ENCODE results near the gene CLTB. TPM values are rescaled to one million over a fixed set of nuclear protein-coding genes. Genes with fewer than 3 reads are reported as not detected.

CLTB gene
- total and polyA plus RNA-seq, 2 of the 13 experiments (the other 11 are each of a cell fraction or from before 2014, with no cell fraction given), result 23.3 to 33.8 TPM

- intact Hi-C loops (cut with micrococcal nuclease; ENCODE audit: unreplicated experiment), result loop anchor here (1.0 kb wide), 1 partner anchor 16 kb away; no protein-coding TSS in a partner anchor
- no peak for TF ChIP-seq CENPT (CRISPR knock-in tag; IDR thresholded peaks at IDR 0.05; ENCODE audit: low read depth)
- peak; percentile 36; the same call in 1 of the 2 replicates for TF ChIP-seq SNAPC5 (CRISPR knock-in tag; IDR thresholded peaks at IDR 0.05; ENCODE audit: borderline replicate concordance)
- no peak for TF ChIP-seq KDM5A (IDR thresholded peaks at IDR 0.05; ENCODE audit: borderline replicate concordance, low read length)
- peak; percentile 57 for TF ChIP-seq RAD21 (CRISPR knock-in tag; IDR thresholded peaks at IDR 0.05)
- TF ChIP-seq ZNF234 (CRISPR knock-in tag; conservative IDR thresholded peaks at IDR 0.05), result no peak
- TF ChIP-seq ONECUT2 (CRISPR knock-in tag; IDR thresholded peaks at IDR 0.05), result no peak
- TF ChIP-seq ZNF543 (CRISPR knock-in tag; IDR thresholded peaks at IDR 0.05), result peak; percentile 88; the same call in 1 of the 2 replicates
- peak; percentile 82; the same call in 1 of the 2 replicates for TF ChIP-seq ARID2 (CRISPR knock-in tag; IDR thresholded peaks at IDR 0.05; ENCODE audit: borderline replicate concordance)
- 0 out of 2 replicates have a peak, but pooled peaks have one; percentile 59 for TF ChIP-seq RARG (CRISPR knock-in tag; IDR thresholded peaks at IDR 0.05; ENCODE audit: low read depth)
- peak; percentile 22; the same call in 1 of the 2 replicates for TF ChIP-seq ZNF292 (CRISPR knock-in tag; IDR thresholded peaks at IDR 0.05; ENCODE audit: borderline replicate concordance, low read depth)
- TF ChIP-seq NAIF1 (CRISPR knock-in tag; IDR thresholded peaks at IDR 0.05; ENCODE audit: borderline replicate concordance), result 0 out of 2 replicates have a peak, but pooled peaks have one; percentile 4
- peak; percentile 75; the same call in 1 of the 2 replicates for TF ChIP-seq ZNF354B (CRISPR knock-in tag; IDR thresholded peaks at IDR 0.05)
- no peak for TF ChIP-seq ATF7 (IDR thresholded peaks at IDR 0.05)
- TF ChIP-seq ATF7 (CRISPR knock-in tag; IDR thresholded peaks at IDR 0.05), result peak; percentile 74; the same call in 1 of the 2 replicates
- no peak for TF ChIP-seq E2F1 (CRISPR knock-in tag; IDR thresholded peaks at IDR 0.05)
- 0 out of 2 replicates have a peak, but pooled peaks have one; percentile 2 for TF ChIP-seq KLF6 (CRISPR knock-in tag; IDR thresholded peaks at IDR 0.05)
- TF ChIP-seq RBFOX2 (IDR thresholded peaks at IDR 0.05; ENCODE audit: low read depth, low read length), result peak; percentile 79; the same call in 1 of the 2 replicates
- 0 out of 2 replicates have a peak, but pooled peaks have one; percentile 17 for TF ChIP-seq IRX3 (CRISPR knock-in tag; IDR thresholded peaks at IDR 0.05; ENCODE audit: borderline replicate concordance, low read depth)
- TF ChIP-seq, protein P1, sequence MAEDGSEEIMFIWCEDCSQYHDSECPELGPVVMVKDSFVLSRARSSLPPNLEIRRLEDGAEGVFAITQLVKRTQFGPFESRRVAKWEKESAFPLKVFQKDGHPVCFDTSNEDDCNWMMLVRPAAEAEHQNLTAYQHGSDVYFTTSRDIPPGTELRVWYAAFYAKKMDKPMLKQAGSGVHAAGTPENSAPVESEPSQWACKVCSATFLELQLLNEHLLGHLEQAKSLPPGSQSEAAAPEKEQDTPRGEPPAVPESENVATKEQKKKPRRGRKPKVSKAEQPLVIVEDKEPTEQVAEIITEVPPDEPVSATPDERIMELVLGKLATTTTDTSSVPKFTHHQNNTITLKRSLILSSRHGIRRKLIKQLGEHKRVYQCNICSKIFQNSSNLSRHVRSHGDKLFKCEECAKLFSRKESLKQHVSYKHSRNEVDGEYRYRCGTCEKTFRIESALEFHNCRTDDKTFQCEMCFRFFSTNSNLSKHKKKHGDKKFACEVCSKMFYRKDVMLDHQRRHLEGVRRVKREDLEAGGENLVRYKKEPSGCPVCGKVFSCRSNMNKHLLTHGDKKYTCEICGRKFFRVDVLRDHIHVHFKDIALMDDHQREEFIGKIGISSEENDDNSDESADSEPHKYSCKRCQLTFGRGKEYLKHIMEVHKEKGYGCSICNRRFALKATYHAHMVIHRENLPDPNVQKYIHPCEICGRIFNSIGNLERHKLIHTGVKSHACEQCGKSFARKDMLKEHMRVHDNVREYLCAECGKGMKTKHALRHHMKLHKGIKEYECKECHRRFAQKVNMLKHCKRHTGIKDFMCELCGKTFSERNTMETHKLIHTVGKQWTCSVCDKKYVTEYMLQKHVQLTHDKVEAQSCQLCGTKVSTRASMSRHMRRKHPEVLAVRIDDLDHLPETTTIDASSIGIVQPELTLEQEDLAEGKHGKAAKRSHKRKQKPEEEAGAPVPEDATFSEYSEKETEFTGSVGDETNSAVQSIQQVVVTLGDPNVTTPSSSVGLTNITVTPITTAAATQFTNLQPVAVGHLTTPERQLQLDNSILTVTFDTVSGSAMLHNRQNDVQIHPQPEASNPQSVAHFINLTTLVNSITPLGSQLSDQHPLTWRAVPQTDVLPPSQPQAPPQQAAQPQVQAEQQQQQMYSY (CRISPR knock-in tag; IDR thresholded peaks at IDR 0.05), result peak; percentile 91
- no peak for TF ChIP-seq ZNF672 (CRISPR knock-in tag; IDR thresholded peaks at IDR 0.05)
- TF ChIP-seq ZSCAN20 (CRISPR knock-in tag; IDR thresholded peaks at IDR 0.05; ENCODE audit: borderline replicate concordance), result 0 out of 2 replicates have a peak, but pooled peaks have one; percentile 34
Observed at GRCh38 chr5:176388003-176388443, 28.3 kb downstream of the CLTB start.

More at GRCh38 chr5:176388003-176388443, 28.3 kb downstream of the CLTB start:
- Histone ChIP-seq H4K20me1 (ENCODE audit: insufficient read depth, low read length) (peaks cover 11% of the 10 kb centered on the region; the same call in 1 of the 2 replicates), H3K9ac (ENCODE audit: insufficient read depth, low read depth, low read length) (peak overlapping the region; percentile 97), H3K9me3 (ENCODE audit: low read length) (no peaks in the 10 kb centered on the region), H3K4me3 (replicated peaks in 1 of 3; ENCODE audit: insufficient read depth in 1 of 3, low read depth in 2 of 3, low read length in 3 of 3) (peak overlapping the region; percentile 71 to 93 (median 92)), H3K79me2 (ENCODE audit: insufficient read depth, low read length) (peaks cover 42% of the 10 kb centered on the region), H2AFZ (ENCODE audit: low read length) (no peak overlapping the region), H3K27ac (ENCODE audit: extremely low read length, insufficient read depth, low read length) (peak overlapping the region; percentile 99), H3K36me3 (replicated peaks in 1 of 2; ENCODE audit: control insufficient read depth in 1 of 2, insufficient read depth in 2 of 2, low read length in 2 of 2) (peaks cover 9 to 39% of the 10 kb centered on the region in 2 experiments), H3K4me1 (ENCODE audit: insufficient read depth, low read length) (peaks cover 31% of the 10 kb centered on the region), H3K27me3 (ENCODE audit: control insufficient read depth in 1 of 2, insufficient read depth in 2 of 2, low read length in 2 of 2) (no peaks in the 10 kb centered on the region; a peak in 1 of 5 replicates), H3K4me2 (ENCODE audit: low read depth, low read length) (peak overlapping the region; percentile 89)
- peak; percentile 51 for FAIRE-seq
- peak; percentile 28 for ATAC-seq
- ChIA-PET CTCF (ENCODE audit: low intra/inter-chr PET ratio, low total read pairs) (no interaction called here), POLR2A (interaction anchor here (0.7 to 2.3 kb wide), 8 partner anchors 13 to 156 kb away, joined by 3 to 31 read pairs (median 5); partner anchors contain the start of genes KIAA1191 and RNF44)
- peak; percentile 31 for DNase-seq (ENCODE audit: low spot score)
- under 1% methylated on average over 29 of the region's 29 CpGs for WGBS (ENCODE audit: low lambda C conversion rate)
- in situ Hi-C loops (cut with HindIII; ENCODE audit: extremely low pct_ligation_motif_present, low pct_unique_long_range_greater_than_20kb), result no loop called here
- TSS peak; percentile 57 for BruUV-seq (replicated peaks)

Measured in HepG2 (cell line).